Skin of body (tissue), 2 donors: ENCODE data around the gene ZNF177. TPM values are rescaled to one million over a fixed set of nuclear protein-coding genes. Genes with fewer than 3 reads are reported as not detected.

ENCODE experiments used
- DNase-seq: peaks from one replicate; lab custom pipeline; 2025; lab: John Stamatoyannopoulos, UW
- total RNA-seq: library from RNA; depleted of rRNA; stranded (reverse); fragments of >200 nt; gene quantifications from one replicate; pipeline ENCODE4 v1.2.3, GENCODE V29; 2014

ZNF177 gene
- total RNA-seq, 1 donor from 2014 or later = 4.4 TPM

- no peak for DNase-seq
These were observed 65.1 kb downstream of the ZNF177 start for GRCh38 chr19:9427941-9428340.

GRCh38 chr19:9430444-9430843, 67.6 kb downstream of the ZNF177 start:
- DNase-seq = no peak

GRCh38 chr19:9431475-9431874, 68.7 kb downstream of the ZNF177 start:
- DNase-seq = no peak

Other genes with a start within 250 kb of the ZNF177 start
- not detected for gene OR7G1, start 247.2 kb upstream of the ZNF177 start, total RNA-seq
- not detected for gene OR7G3, start 236.1 kb upstream of the ZNF177 start, total RNA-seq
- gene ZNF317, start 222.6 kb upstream of the ZNF177 start, total RNA-seq = 14.0 TPM
- gene OR7D2, start 184.0 kb upstream of the ZNF177 start, total RNA-seq = not detected
- gene OR7D4, start 143.4 kb upstream of the ZNF177 start, total RNA-seq = not detected
- gene OR7E24, start 112.1 kb upstream of the ZNF177 start, total RNA-seq = not detected
- gene ZNF699, start 53.2 kb upstream of the ZNF177 start, total RNA-seq = 12.8 TPM
- gene ZNF559, start 38.8 kb upstream of the ZNF177 start, total RNA-seq = 29.8 TPM
- 21.8 TPM for gene ZNF266, start 72.6 kb downstream of the ZNF177 start, total RNA-seq
- 0.49 TPM for gene ZNF560, start 135.6 kb downstream of the ZNF177 start, total RNA-seq
- gene ZNF426, start 175.6 kb downstream of the ZNF177 start, total RNA-seq = 15.9 TPM
- gene ZNF121, start 221.5 kb downstream of the ZNF177 start, total RNA-seq = 51.6 TPM